Stimulated activated CD4-positive, alpha-beta T cell treated with anti-CD3 and anti-CD28 coated beads, Interleukin-1b, Interleukin-23, amount 100 ng/mL, for 4 hours (primary cell): Measurements from ENCODE around the gene PDE8B.

Experiments used
- DNase-seq, 2 donors: peaks; one replicate each; pipeline ENCODE4 v3.0.0-alpha.2; 2020; ENCODE audit warnings: low read depth in 2 of 2

PDE8B gene

GRCh38 chr5:77319117-77319804 is 108.8 kb downstream of the PDE8B start:
- no peak for DNase-seq

- DNase-seq = no peak
Observed at GRCh38 chr5:77321793-77322394, 111.4 kb downstream of the PDE8B start.

GRCh38 chr5:77322406-77322805 is 111.9 kb downstream of the PDE8B start:
- DNase-seq = no peak

GRCh38 chr5:77325921-77326541 is 115.6 kb downstream of the PDE8B start:
- DNase-seq = no peak

GRCh38 chr5:77326986-77327734 is 116.7 kb downstream of the PDE8B start:
- DNase-seq = no peak

- no peak for DNase-seq
Observed at GRCh38 chr5:77328930-77329647, 118.6 kb downstream of the PDE8B start.

GRCh38 chr5:77329664-77330430 is 119.4 kb downstream of the PDE8B start:
- DNase-seq = no peak

- DNase-seq = no peak
Observed at GRCh38 chr5:77333036-77333435, 122.6 kb downstream of the PDE8B start.

GRCh38 chr5:77333451-77334123 is 123.1 kb downstream of the PDE8B start:
- no peak for DNase-seq

GRCh38 chr5:77337246-77337645 is 126.8 kb downstream of the PDE8B start:
- DNase-seq = no peak

- no peak for DNase-seq
Observed at GRCh38 chr5:77337686-77338085, 127.2 kb downstream of the PDE8B start.

GRCh38 chr5:77339337-77339890 is 128.9 kb downstream of the PDE8B start:
- DNase-seq = no peak

GRCh38 chr5:77343165-77343564 is 132.7 kb downstream of the PDE8B start:
- DNase-seq = no peak

GRCh38 chr5:77347435-77348098 is 137.1 kb downstream of the PDE8B start:
- no peak for DNase-seq

GRCh38 chr5:77353251-77353650 is 142.8 kb downstream of the PDE8B start:
- DNase-seq = no peak

- DNase-seq = no peak
Observed at GRCh38 chr5:77354454-77354853, 144.0 kb downstream of the PDE8B start.

GRCh38 chr5:77355080-77355479 is 144.6 kb downstream of the PDE8B start:
- no peak for DNase-seq

GRCh38 chr5:77355751-77356150 is 145.3 kb downstream of the PDE8B start:
- DNase-seq = no peak

GRCh38 chr5:77356740-77357139 is 146.3 kb downstream of the PDE8B start:
- no peak for DNase-seq
